WI38 (cell line): ENCODE results near the gene ZNF407.

ENCODE experiments used
- H3K4me3 ChIP-seq: 2 replicates; pipeline ENCODE4 v1.5.1; 2011; ENCODE audit warnings: low read depth, mild to moderate bottlenecking, control low read depth, low read length
- TF ChIP-seq, protein P1 (sequence below): IDR thresholded peaks from 2 replicates; pipeline ENCODE4 v1.5.1; 2012; ENCODE audit warnings: low read depth, mild to moderate bottlenecking, control low read depth, low read length

Gene ZNF407

DNA sequence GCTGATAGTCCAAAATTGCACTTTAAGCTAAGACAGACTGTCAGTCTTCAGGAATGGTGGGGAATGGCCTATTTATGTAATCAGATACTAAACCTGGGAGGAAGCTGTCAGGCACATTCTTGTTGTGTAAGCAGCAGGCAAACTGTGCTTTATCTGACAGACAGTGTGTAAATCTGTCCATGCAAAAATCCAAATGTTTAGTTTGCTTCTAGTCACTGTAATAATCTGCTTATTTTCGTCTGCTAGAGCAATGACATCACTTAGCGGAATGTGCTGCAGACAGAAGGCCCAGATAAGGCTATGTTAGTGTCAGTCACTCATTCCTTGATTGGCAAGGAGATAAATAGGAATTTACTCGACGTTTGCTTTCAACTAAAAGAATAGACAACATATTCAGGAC lies 263.5 kb downstream of the ZNF407 start:
- no peak overlapping the region for H3K4me3 ChIP-seq
- TF ChIP-seq, protein P1, sequence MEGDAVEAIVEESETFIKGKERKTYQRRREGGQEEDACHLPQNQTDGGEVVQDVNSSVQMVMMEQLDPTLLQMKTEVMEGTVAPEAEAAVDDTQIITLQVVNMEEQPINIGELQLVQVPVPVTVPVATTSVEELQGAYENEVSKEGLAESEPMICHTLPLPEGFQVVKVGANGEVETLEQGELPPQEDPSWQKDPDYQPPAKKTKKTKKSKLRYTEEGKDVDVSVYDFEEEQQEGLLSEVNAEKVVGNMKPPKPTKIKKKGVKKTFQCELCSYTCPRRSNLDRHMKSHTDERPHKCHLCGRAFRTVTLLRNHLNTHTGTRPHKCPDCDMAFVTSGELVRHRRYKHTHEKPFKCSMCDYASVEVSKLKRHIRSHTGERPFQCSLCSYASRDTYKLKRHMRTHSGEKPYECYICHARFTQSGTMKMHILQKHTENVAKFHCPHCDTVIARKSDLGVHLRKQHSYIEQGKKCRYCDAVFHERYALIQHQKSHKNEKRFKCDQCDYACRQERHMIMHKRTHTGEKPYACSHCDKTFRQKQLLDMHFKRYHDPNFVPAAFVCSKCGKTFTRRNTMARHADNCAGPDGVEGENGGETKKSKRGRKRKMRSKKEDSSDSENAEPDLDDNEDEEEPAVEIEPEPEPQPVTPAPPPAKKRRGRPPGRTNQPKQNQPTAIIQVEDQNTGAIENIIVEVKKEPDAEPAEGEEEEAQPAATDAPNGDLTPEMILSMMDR, result no peak

DNA sequence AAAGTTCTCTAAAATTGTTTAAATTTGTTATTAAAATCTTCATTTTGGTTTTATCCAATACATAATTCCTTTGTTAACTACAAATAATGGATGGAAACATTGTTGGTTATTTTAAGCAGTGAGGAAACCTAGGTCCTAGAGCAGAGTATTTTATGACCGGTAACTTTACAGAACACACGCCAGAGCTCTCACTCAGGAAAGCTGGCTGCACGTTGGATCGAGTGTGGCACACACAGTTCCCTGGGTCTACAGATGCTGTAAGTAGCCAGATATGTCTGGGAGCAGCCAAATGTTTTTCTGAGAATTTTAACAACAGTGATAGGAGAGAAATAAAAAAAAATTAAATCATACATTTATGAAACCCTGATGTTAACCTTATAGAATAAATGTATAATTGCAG lies 264.4 kb downstream of the ZNF407 start:
- no peak overlapping the region for H3K4me3 ChIP-seq
- TF ChIP-seq, protein P1, result no peak

DNA sequence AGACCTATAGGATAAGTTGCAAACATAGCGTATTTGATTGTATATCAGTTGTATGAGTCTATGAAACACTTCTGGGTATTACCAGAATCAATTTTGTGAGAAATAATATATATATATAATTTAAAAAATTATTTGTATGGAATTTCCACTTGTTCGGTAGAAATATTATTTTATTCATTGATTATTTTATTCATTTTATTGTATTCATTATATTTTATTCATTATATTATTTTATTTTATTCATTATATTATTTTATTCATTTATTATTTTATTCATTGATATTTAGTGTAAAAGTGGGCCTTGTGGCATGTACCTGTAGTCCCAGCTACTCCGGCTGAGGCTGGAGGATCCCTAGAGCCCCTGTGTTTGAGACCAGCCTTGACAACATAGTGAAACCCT lies 268.9 kb downstream of the ZNF407 start:
- no peak overlapping the region for H3K4me3 ChIP-seq
- TF ChIP-seq, protein P1, result no peak

DNA sequence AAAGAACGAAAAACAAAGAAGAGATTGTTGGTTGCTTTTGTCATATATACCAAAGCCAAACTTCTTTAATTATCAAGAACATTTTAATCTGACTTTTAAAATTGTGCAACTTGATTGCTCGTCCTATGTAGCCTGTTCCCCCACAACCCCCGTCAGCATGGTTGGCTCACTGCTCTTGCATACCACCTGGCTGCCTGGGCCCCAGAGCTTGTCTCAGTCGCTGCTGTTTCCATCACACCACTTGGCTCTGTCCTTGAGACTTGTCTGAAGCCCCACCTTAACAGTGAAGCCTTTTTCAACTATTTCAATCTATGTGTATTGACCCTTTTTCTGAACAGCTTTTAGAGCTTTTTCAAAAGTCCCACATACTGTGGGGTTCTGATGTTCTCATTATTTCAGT lies 270.8 kb downstream of the ZNF407 start:
- TF ChIP-seq, protein P1, result no peak

DNA sequence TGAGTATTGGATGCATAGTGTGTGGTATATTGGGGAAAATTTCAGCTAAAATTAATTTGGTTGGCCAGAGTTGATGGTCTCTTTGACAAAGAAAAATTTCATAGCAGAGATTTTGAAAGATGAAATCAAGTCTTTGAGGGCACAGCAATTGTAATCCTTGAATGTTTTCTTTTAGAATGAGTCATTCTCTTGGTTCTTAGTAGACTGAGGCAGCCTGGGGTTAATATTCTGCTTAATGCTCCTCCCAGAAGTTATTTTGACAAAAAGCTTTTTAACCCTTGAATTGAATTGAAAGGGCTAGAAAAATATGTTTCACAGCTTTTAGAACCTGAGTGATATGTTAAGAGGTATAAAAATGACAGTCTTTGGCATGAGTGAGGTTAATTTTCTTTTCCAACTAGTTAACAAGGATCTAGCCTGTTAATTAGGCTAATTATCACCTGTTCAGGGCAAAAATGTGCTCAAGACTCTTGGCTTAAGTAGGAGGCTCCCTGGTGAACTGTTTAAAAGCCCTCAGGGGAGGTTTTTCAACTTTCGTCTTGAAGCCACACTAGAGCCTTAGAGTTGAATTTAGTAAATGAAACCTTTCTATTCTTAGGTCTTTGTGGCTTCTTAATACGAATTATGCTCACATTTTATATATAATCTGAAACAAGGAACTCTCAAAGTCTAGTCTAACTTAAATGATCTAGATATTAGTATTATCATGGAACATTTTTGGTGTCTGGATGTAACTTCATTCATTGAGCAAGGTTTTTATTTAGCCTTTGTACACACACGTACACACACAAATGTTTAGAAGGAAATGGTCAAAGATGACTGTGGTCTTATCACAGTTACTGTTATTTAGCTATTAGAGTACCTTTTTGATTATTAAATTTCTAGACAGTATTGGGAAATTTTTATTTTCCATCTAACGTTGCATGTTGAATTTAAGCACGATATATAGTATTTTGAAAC lies 272.5 kb downstream of the ZNF407 start:
- H3K4me3 ChIP-seq, result no peak overlapping the region
- TF ChIP-seq, protein P1, result no peak

More for the DNA sequence above, 270.8 kb downstream of the ZNF407 start:
- no peak overlapping the region for H3K4me3 ChIP-seq

DNA sequence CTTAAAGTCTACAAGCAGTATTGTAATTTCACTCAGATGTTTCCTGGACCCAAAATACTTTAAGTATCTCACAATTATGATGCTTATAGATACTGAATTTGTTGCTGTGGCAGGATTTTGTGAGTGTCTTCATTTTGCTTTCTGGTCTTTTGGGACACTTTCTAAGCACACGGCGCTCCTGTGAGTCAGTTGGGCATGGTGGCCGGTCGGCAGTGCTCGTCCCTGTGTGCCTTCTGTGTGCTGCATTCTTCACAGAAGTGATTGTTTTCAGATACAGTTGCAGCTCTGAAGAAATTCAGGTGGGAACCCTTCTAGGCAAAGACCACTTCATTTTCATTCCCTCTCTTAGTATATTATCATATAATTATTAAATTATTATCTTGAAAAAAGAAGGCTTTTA lies 273.3 kb downstream of the ZNF407 start:
- TF ChIP-seq, protein P1, result no peak
- H3K4me3 ChIP-seq, result no peak overlapping the region

DNA sequence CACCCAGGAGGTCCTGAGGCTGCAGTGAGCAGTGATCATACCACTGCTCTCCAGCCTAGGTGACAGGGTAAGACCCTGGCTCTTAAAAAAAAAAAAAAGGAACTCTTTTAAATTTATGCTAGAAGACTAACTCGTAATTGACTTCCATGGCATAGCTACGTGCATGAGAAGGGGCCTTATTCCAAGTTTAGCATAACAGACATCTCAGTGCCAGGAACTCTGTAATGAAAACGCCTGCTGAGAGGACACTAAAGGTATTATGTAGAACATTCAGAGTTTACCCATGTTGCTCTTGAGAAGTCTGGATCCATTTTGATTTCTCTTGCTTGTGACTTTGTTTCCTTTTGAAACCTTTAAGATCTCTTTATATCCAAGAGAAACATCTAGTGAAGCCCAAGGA lies 276.0 kb downstream of the ZNF407 start:
- H3K4me3 ChIP-seq, result no peak overlapping the region
- TF ChIP-seq, protein P1, result no peak
